KMS-11 (cell line): ENCODE data around the gene SERPINI1.

Experiments used
- H2AFZ ChIP-seq: fragments of 200-600 bp; sonication (generic); 2 replicates; pipeline ENCODE4 v1.6.1; 2016; ENCODE audit warnings: antibody characterized with exemption, mixed run types, low read depth
- H3K27ac ChIP-seq: fragments of 200-600 bp; sonication (generic); 2 replicates; pipeline ENCODE4 v1.6.1; 2016; ENCODE audit warnings: mild to moderate bottlenecking, mixed run types
- H3K27me3 ChIP-seq: fragments of 200-600 bp; sonication (generic); 2 replicates; pipeline ENCODE4 v1.6.1; 2017; ENCODE audit warnings: mild to moderate bottlenecking, low read depth, mixed run types, moderate library complexity; ENCODE audit not compliant: insufficient read depth
- H3K36me3 ChIP-seq: fragments of 200-600 bp; sonication (generic); 2 replicates; pipeline ENCODE4 v1.6.1; 2017; ENCODE audit warnings: mild to moderate bottlenecking, mixed run types; ENCODE audit not compliant: insufficient read depth
- H3K4me1 ChIP-seq: fragments of 200-600 bp; sonication (generic); 2 replicates; pipeline ENCODE4 v1.6.1; 2016; ENCODE audit warnings: mild to moderate bottlenecking, low read depth, mixed run types; ENCODE audit not compliant: poor library complexity, severe bottlenecking
- H3K4me2 ChIP-seq: fragments of 200-600 bp; sonication (generic); 2 replicates; pipeline ENCODE4 v1.7.0; 2016; ENCODE audit warnings: mild to moderate bottlenecking, mixed run types
- H3K4me3 ChIP-seq: fragments of 200-600 bp; sonication (generic); IDR thresholded peaks from 2 replicates; pipeline ENCODE4 v1.6.1; 2017; ENCODE audit warnings: low read depth, low read length, mixed read lengths; ENCODE audit not compliant: insufficient read depth
- H3K79me2 ChIP-seq: fragments of 200-600 bp; sonication (generic); 2 replicates; pipeline ENCODE4 v1.6.1; 2016; ENCODE audit warnings: low read depth, mixed run types; ENCODE audit not compliant: insufficient read depth
- H3K9ac ChIP-seq: fragments of 200-600 bp; sonication (generic); 2 replicates; pipeline ENCODE4 v1.6.1; 2016; ENCODE audit warnings: mild to moderate bottlenecking, mixed run types
- H4K20me1 ChIP-seq: fragments of 200-600 bp; sonication (generic); 2 replicates; pipeline ENCODE4 v1.6.1; 2016; ENCODE audit warnings: mild to moderate bottlenecking, mixed run types; ENCODE audit not compliant: insufficient read depth
- CTCF ChIP-seq: fragments of 200-600 bp; sonication (generic); conservative IDR thresholded peaks from 2 replicates; pipeline ENCODE4 v1.6.1; 2017; ENCODE audit warnings: low read depth, mild to moderate bottlenecking, antibody characterized with exemption, low read length, moderate library complexity, mixed read lengths

Gene SERPINI1

DNA sequence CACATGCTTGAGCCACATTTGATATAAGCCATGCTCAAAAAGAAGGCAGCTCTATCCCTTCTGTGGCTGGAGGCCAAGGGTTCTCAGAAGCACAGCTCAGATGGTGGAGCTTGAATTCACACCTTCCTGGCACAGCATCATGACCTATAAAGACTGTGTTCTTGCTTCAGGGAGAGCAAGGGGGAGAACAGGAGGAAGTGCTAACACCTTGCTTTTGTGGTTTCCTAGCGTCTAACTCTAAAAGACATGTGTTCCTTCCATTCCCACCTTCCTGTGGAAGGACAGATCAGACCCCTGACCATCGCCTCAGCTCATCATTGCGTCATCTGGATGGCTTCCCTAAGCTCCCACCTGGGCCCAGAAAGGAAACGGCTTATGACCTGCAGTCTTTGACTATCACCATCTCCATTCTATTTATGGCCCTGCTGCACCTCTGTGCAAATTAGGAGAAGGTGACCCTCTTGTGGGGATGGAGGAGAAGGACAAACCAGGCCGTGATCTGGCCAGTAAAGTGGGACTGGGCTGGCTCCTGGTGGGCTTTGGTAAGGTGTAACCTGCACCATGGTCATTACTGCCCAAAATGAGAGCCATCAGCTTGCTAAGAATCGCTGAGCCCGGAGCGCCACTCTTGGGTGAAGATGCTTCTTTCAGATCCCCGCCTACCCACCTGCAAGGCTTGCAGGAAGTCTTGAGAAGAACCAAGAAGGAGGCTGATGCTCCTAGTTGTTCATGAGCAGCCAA lies 128.5 kb downstream of the SERPINI1 start:
- Histone ChIP-seq H3K4me3 (no peak overlapping the region), H3K9ac (no peak overlapping the region), H4K20me1 (no peaks in the 10 kb centered on the region), H2AFZ (no peak overlapping the region), H3K4me1 (no peaks in the 10 kb centered on the region), H3K27ac (no peak overlapping the region), H3K36me3 (no peaks in the 10 kb centered on the region), H3K79me2 (no peaks in the 10 kb centered on the region), H3K4me2 (no peak overlapping the region), H3K27me3 (no peaks in the 10 kb centered on the region)
- TF ChIP-seq CTCF: no peak

DNA sequence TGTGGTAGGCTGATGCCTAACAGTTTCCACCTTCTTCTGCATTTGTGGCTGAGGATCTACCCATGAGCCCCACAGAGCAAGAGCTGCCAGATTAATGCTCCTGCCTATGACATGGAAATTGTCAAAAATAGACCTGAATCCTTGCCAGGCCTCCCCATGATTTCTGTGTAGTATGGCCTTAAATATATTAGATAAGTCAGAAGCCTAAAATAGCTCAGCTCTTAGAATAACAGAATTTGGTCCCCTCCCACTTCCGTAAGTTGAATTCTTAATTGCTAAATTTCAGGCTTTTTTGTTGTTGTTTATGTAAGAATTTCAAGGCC lies 129.0 kb downstream of the SERPINI1 start:
- Histone ChIP-seq H2AFZ (no peak overlapping the region), H3K79me2 (no peaks in the 10 kb centered on the region), H3K4me1 (no peaks in the 10 kb centered on the region), H3K4me2 (no peak overlapping the region), H3K27ac (no peak overlapping the region), H3K36me3 (no peaks in the 10 kb centered on the region), H3K4me3 (no peak overlapping the region), H4K20me1 (no peaks in the 10 kb centered on the region), H3K27me3 (no peaks in the 10 kb centered on the region), H3K9ac (no peak overlapping the region)
- no peak for TF ChIP-seq CTCF

DNA sequence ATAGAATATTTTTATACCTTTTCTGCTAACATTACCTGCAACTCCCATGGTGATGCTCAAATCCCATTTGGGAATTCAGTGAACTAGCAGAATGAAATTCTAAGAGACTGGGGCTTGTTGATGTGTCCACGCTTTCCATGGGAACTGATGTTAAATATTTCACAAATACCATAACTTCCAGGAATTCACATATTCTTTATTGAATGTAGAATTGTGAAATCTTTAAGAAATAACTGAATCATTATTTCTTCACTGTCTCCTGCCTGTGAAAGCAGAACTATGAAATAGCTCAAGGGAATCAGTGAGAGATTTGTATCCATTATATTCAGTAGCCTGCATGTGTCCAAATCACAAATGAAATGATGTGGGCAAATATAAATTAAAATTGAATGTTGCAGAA lies 130.8 kb downstream of the SERPINI1 start:
- no peak for TF ChIP-seq CTCF
- no peak overlapping the region for H3K4me2 ChIP-seq
- no peaks in the 10 kb centered on the region for H3K4me1 ChIP-seq
- no peaks in the 10 kb centered on the region for H3K79me2 ChIP-seq
- H3K36me3 ChIP-seq: no peaks in the 10 kb centered on the region
- H3K27ac ChIP-seq: no peak overlapping the region
- H4K20me1 ChIP-seq: no peaks in the 10 kb centered on the region
- no peak overlapping the region for H2AFZ ChIP-seq
- no peaks in the 10 kb centered on the region for H3K27me3 ChIP-seq
- H3K4me3 ChIP-seq: no peak overlapping the region
- H3K9ac ChIP-seq: no peak overlapping the region

GRCh38 chr3:167867981-167868380 lies 132.5 kb downstream of the SERPINI1 start:
- H3K4me3 ChIP-seq: no peak overlapping the region
- H3K27ac ChIP-seq: no peak overlapping the region
- no peak overlapping the region for H3K9ac ChIP-seq
- no peak for TF ChIP-seq CTCF
- no peak overlapping the region for H3K4me2 ChIP-seq
- H2AFZ ChIP-seq: no peak overlapping the region
- H3K4me1 ChIP-seq: no peaks in the 10 kb centered on the region
- no peaks in the 10 kb centered on the region for H4K20me1 ChIP-seq
- H3K79me2 ChIP-seq: no peaks in the 10 kb centered on the region
- no peaks in the 10 kb centered on the region for H3K27me3 ChIP-seq
- no peaks in the 10 kb centered on the region for H3K36me3 ChIP-seq
